RWPE2 (cell line): Measurements from ENCODE around the gene EEF2K.

Experiments
- ATAC-seq: fragments of 200-7000 bp; cut with Tn5 transposase; 3 replicates; pipeline ENCODE4 v1.9.1; 2021; ENCODE audit warnings: low read depth
- DNase-seq: peaks from one replicate; pipeline ENCODE4 v3.0.0-alpha.2; 2020; ENCODE audit warnings: low spot score
- H3K27ac ChIP-seq: fragments of 450-650 bp; 2 replicates; pipeline ENCODE4 v1.5.1; 2017; ENCODE audit warnings: mild to moderate bottlenecking; ENCODE audit not compliant: poor library complexity, severe bottlenecking
- H3K27me3 ChIP-seq: fragments of 250-450 bp; sonication (Bioruptor Pico); 2 replicates; pipeline ENCODE4 v1.5.1; 2021; ENCODE audit warnings: mild to moderate bottlenecking, moderate library complexity; ENCODE audit not compliant: insufficient read depth, poor library complexity, severe bottlenecking
- H3K36me3 ChIP-seq: fragments of 250-450 bp; sonication (Bioruptor Pico); 2 replicates; pipeline ENCODE4 v1.5.1; 2020; ENCODE audit warnings: low read depth, mild to moderate bottlenecking, moderate library complexity
- H3K4me1 ChIP-seq: fragments of 250-450 bp; sonication (Bioruptor Pico); 2 replicates; pipeline ENCODE4 v1.5.1; 2021; ENCODE audit warnings: mild to moderate bottlenecking, moderate library complexity; ENCODE audit not compliant: insufficient read depth, poor library complexity, severe bottlenecking
- H3K4me3 ChIP-seq: fragments of 250-450 bp; sonication (Bioruptor Pico); 2 replicates; pipeline ENCODE4 v1.5.1; 2021; ENCODE audit warnings: mild to moderate bottlenecking, moderate library complexity; ENCODE audit not compliant: severe bottlenecking
- H3K9me3 ChIP-seq: fragments of 250-450 bp; sonication (Bioruptor Pico); 2 replicates; pipeline ENCODE4 v1.5.1; 2021; ENCODE audit warnings: mild to moderate bottlenecking, moderate library complexity; ENCODE audit not compliant: severe bottlenecking
- TF ChIP-seq, protein P1 (sequence below): fragments of 450-650 bp; IDR thresholded peaks from one replicate; pipeline ENCODE4 v1.5.1; 2017; ENCODE audit warnings: mild to moderate bottlenecking, moderate library complexity; ENCODE audit not compliant: poor library complexity, severe bottlenecking

Gene EEF2K

DNA sequence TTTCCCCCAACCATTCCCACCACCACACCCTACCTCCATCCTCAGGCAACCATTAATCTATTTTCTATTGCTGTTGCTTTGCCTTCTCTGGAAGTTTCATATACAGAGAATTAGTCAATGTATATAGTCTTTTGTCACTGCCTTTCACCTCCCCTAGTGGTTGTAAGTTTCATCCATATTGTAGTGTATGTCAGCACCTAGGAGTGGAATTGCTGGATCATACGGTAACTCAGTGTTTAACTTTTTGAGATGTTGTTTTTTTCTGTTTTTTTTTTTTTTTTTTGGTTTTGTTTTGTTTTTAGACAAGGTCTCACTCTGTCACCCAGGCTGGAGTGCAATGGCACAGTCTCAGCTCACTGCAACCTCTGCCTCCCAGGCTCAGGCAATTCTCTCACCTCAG is 16.9 kb downstream of the EEF2K start:
- TF ChIP-seq, protein P1, sequence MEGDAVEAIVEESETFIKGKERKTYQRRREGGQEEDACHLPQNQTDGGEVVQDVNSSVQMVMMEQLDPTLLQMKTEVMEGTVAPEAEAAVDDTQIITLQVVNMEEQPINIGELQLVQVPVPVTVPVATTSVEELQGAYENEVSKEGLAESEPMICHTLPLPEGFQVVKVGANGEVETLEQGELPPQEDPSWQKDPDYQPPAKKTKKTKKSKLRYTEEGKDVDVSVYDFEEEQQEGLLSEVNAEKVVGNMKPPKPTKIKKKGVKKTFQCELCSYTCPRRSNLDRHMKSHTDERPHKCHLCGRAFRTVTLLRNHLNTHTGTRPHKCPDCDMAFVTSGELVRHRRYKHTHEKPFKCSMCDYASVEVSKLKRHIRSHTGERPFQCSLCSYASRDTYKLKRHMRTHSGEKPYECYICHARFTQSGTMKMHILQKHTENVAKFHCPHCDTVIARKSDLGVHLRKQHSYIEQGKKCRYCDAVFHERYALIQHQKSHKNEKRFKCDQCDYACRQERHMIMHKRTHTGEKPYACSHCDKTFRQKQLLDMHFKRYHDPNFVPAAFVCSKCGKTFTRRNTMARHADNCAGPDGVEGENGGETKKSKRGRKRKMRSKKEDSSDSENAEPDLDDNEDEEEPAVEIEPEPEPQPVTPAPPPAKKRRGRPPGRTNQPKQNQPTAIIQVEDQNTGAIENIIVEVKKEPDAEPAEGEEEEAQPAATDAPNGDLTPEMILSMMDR = no peak
- Histone ChIP-seq H3K4me1 (no peaks in the 10 kb centered on the region), H3K36me3 (peaks cover 13% of the 10 kb centered on the region), H3K27ac (no peak overlapping the region), H3K4me3 (no peak overlapping the region), H3K9me3 (no peaks in the 10 kb centered on the region), H3K27me3 (no peaks in the 10 kb centered on the region)
- DNase-seq (no peak), ATAC-seq (no peak)

DNA sequence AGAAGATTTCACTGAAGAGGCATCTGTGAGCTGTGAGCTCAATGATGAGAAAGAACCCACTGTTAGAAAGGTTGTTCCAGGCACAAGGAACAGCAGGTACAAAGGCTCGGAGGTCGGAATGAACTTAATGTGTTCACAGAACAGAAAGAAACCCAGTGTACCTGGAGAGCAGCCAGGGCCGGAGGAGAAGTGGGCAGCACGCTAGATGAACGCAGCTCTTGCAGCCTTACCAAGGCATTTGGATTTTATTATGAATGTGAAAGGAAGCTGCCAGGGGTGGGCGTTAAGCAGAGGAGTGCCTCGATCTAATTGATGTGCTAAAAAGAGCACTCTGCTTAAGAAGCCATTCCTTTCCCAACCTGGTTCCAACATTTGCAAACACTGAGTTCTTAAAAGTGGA is 19.0 kb downstream of the EEF2K start:
- no peaks in the 10 kb centered on the region for H3K4me1 ChIP-seq

DNA sequence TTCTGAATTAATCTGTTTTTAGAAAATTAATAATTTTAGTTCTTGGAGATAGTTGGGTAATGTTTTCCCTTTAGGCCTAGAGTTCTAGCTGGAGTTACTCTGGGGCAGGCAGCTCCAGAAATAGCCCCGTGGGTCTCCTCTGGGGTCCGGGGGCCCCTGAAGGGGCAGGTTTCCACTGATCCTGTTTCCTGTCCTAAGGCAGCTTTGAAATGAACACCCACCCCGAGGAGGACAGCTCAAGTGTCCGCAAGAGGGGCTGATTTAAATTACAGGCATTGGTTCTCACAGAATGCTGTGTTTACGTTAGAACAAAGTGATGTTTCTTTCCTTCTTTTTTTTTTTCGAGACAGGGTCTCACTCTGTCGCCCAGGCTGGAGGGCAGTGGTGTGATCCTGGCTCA is 23.8 kb downstream of the EEF2K start:
- H3K4me3 ChIP-seq = no peak overlapping the region
- H3K27ac ChIP-seq = no peak overlapping the region
- ATAC-seq (no peak), DNase-seq (no peak)
- no peaks in the 10 kb centered on the region for H3K27me3 ChIP-seq
- H3K4me1 ChIP-seq = peaks cover 12% of the 10 kb centered on the region
- no peaks in the 10 kb centered on the region for H3K9me3 ChIP-seq
- peaks cover 38% of the 10 kb centered on the region for H3K36me3 ChIP-seq
- TF ChIP-seq, protein P1 = no peak

More for the DNA sequence above, 19.0 kb downstream of the EEF2K start:
- TF ChIP-seq, protein P1 = no peak
- no peak for DNase-seq
- H3K27ac ChIP-seq = no peak overlapping the region
- H3K4me3 ChIP-seq = no peak overlapping the region
- ATAC-seq = no peak
- no peaks in the 10 kb centered on the region for H3K9me3 ChIP-seq
- peaks cover 28% of the 10 kb centered on the region for H3K36me3 ChIP-seq
- H3K27me3 ChIP-seq = no peaks in the 10 kb centered on the region

DNA sequence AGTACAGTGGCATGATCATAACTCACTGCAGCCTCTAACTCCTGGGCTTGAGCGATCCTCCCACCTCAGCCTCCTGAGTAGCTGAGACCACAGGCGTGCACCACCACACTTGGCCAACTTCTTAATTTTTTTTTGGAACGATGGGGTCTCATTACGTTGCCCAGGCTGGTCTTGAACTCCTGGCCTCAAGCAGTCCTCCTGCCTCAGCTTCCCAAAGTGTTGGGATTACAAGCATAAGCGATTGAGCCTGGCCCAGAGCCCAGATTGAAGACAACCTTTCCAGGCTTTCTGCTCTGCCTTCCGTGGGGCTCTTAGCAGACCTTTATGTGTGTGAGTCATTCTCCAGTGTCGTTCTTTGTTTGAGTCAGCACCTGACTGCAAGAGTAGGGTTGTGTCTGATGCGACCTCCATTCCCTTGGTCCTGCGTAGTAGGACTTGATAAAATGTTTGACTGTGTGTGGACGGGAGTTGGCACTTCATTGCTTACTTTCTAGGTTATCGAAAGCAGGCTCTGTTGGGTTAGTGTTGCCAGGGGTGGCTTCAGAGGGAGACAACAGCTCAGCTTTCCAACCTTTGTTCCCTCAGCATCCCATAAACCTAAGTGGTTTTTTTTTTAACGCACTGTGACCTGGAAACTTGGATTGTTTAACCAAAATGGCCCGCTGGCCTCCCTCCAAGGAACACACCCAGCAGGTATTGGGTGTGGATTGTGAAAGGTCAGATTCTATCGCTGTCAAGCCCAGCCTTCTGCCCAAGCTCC is 26.4 kb downstream of the EEF2K start:
- DNase-seq (no peak), ATAC-seq (peak; percentile 93)
- H3K27ac ChIP-seq = peak overlapping the region; percentile 58
- peaks cover 12% of the 10 kb centered on the region for H3K4me1 ChIP-seq
- no peak overlapping the region for H3K4me3 ChIP-seq
- TF ChIP-seq, protein P1 = no peak
- H3K27me3 ChIP-seq = no peaks in the 10 kb centered on the region
- peaks cover 31% of the 10 kb centered on the region for H3K36me3 ChIP-seq
- H3K9me3 ChIP-seq = no peaks in the 10 kb centered on the region

DNA sequence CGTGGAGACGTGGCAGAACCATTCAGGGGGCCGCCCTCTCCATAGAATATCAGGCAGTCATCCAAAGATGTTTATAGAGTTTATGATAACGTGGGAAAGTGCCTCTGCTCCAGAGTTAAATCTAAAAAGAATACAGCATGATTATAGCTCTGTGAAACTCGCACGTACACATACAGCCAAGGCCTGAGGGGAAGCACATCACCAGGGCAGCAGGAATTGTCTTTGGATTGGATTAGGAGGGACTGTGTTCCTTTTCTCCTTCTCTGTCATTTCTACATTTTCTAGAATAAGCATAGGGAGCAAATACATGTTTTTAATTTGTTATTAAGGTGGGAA is 26.9 kb downstream of the EEF2K start:
- TF ChIP-seq, protein P1 = no peak
- peak overlapping the region; percentile 58 for H3K27ac ChIP-seq
- peaks cover 12% of the 10 kb centered on the region for H3K4me1 ChIP-seq
- no peaks in the 10 kb centered on the region for H3K27me3 ChIP-seq
- no peaks in the 10 kb centered on the region for H3K9me3 ChIP-seq
- no peak; the same call in 2 of the 3 replicates for ATAC-seq
- no peak for DNase-seq
- H3K36me3 ChIP-seq = peaks cover 32% of the 10 kb centered on the region
- H3K4me3 ChIP-seq = no peak overlapping the region
